ENCODE data around the gene HAUS8.

HAUS8 gene

DNA sequence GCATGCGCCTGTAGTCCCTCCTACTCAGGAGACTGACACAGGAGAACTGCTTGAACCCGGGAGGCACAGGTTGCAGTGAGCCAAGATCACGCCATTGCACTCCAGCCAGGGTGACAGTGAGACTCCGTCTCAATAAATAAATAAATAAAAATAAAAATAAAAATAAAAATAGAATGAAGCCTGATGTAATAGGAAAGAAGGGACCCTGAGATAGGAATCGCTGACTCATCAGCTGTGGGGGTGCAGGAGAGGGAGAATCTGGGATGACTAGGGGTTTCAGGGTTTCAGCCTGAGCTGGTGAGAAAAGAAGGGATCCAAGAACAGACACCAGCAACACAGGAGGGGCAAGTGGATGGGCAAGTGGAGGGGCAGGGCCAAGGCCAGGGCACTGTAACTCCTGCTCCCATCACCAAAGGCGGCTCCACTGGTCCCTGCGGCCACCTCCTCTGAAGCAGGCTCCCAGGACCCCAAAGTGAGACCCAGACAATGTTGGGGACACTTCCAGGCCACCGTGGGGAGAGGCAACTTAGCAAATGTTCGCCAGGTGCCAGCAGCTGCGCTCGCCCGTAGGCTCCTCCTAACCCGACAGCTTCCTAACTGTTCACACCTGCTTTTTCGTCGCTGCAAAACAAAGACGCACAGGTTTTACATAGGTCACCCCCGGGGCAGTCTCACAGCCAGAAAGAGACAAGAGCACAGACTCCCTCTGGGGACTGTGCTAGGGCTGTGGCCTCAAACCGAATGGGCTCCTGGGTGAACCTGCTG, 1.2 kb downstream of the HAUS8 start:
- TF ChIP-seq CTCF (IDR thresholded peaks at IDR 0.05; ENCODE audit: low read depth, low read length), result no peak
- no peak for DNase-seq (ENCODE audit: extremely low read depth, low read depth)

DNA sequence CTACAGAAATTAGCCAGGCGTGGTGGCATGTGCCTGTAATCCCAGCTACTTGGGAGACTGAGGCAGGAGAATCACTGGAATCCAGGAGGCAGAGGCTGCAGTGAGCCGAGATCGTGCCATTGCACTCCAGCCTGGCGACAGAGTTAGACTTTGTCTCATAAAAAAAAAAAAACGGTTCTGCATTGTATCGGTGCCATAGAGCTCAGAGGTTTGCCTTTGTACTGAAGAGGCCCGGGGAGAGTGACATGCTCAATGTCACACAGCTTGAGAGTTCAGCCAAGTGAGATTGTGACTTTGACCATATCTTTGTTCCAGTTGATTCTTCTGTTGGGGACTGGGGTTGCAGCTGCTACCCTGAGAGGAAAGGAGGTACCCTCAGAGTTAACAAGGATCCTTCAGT, 4.3 kb downstream of the HAUS8 start:
- TF ChIP-seq CTCF (IDR thresholded peaks at IDR 0.05; ENCODE audit: low read depth, low read length), result no peak
- no peak for DNase-seq (ENCODE audit: extremely low read depth, low read depth)

- no peak for TF ChIP-seq CTCF (IDR thresholded peaks at IDR 0.05; ENCODE audit: low read depth, low read length)
- DNase-seq (ENCODE audit: extremely low read depth, low read depth), result no peak
These were observed 4.8 kb downstream of the HAUS8 start for GRCh38 chr19:17070421-17070820.

DNA sequence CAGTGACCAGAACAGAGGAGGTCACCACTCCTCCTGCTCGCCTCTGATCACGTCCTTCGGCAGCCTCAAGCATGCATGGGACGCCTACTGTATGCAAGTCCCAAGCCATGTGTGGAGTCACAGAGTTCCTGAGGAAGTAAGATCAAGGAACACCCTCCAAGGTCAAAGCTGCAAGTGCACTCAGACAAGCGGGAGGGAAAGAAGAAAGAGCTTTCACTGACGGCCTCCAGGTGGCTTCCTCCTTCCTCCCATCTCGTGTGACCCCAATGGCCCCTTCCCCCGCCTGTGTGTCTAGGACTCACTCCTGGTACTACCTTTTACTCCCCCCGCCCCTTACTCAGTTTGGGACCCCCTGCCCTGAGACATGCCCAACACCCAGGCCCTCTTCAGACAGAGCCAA, 6.1 kb downstream of the HAUS8 start:
- no peak for TF ChIP-seq CTCF (IDR thresholded peaks at IDR 0.05; ENCODE audit: low read depth, low read length)
- no peak for DNase-seq (ENCODE audit: extremely low read depth, low read depth)

- TF ChIP-seq CTCF (IDR thresholded peaks at IDR 0.05; ENCODE audit: low read depth, low read length), result no peak
- DNase-seq (ENCODE audit: extremely low read depth, low read depth), result no peak
These were observed 11.8 kb downstream of the HAUS8 start for GRCh38 chr19:17063428-17063827.

DNA sequence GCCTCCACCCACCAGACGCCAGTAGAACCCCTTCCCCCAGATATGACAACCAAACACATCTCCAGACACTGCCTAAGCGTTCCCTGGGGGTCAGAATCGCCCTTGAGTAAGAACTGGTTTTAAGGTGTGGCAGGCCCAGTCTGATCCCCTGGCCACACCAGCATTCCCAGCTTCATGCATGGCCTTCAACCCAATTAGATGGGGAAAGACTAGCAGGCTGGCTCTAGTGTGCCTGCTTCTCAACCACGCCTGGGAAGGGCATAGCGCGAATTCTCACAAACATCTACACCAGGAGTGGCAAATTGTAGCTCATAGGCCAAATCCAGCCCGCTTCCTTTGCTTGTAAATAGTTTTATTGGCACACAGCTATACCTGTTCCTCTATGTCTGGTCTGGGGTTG, 13.6 kb downstream of the HAUS8 start:
- DNase-seq (ENCODE audit: extremely low read depth, low read depth), result no peak
- no peak for TF ChIP-seq CTCF (IDR thresholded peaks at IDR 0.05; ENCODE audit: low read depth, low read length)

DNA sequence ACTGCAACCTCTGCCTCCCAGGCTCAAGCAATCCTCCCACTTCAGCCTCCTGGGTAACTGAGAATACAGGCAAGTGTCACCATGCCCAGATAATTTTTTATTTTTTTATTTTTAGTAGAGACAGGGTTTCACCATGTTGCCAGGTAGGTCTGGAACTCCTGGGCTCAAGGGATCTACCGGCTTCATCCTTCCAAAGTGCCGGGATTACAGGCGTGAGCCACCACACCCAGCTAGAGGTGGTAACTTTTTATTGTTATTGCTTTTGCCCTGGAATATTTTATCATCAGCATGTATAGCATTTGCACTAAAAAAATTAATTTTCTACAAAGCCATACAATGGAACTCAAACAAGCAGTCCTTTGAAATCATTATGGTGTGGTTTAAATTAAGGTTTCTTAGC, 14.0 kb downstream of the HAUS8 start:
- DNase-seq (ENCODE audit: extremely low read depth, low read depth), result no peak
- TF ChIP-seq CTCF (IDR thresholded peaks at IDR 0.05; ENCODE audit: low read depth, low read length), result no peak

Measured in AG09319 (cell line).